OCI-LY1 (cell line): ENCODE data around the gene ARHGEF6.

Experiments
- H2AFZ ChIP-seq: fragments of 200-600 bp; sonication (generic), shearing (Covaris generic); 2 replicates; pipeline ENCODE4 v1.6.0; 2014; ENCODE audit warnings: antibody characterized with exemption, mild to moderate bottlenecking, low read length
- H3F3A ChIP-seq: fragments of 200-600 bp; sonication (generic), shearing (Covaris generic); 2 replicates; pipeline ENCODE4 v1.6.0; 2014; ENCODE audit warnings: mild to moderate bottlenecking, antibody characterized with exemption, low read length, moderate library complexity; ENCODE audit not compliant: insufficient read depth
- H3K27ac ChIP-seq: fragments of 200-600 bp; sonication (generic); 2 replicates; pipeline ENCODE4 v1.5.1; 2014; ENCODE audit warnings: low read length, mixed run types, mild to moderate bottlenecking, low read depth; ENCODE audit not compliant: poor library complexity, severe bottlenecking
- H3K27me3 ChIP-seq: fragments of 200-600 bp; sonication (generic); 2 replicates; pipeline ENCODE4 v1.6.0; 2014; ENCODE audit warnings: antibody characterized with exemption, mild to moderate bottlenecking, low read length, moderate library complexity; ENCODE audit not compliant: insufficient read depth
- H3K36me3 ChIP-seq: fragments of 200-600 bp; sonication (generic); 2 replicates; pipeline ENCODE4 v1.6.1; 2014; ENCODE audit warnings: mild to moderate bottlenecking, antibody characterized with exemption, low read length, moderate library complexity, mixed read lengths; ENCODE audit not compliant: insufficient read depth
- H3K4me1 ChIP-seq: fragments of 200-600 bp; sonication (generic); 2 replicates; pipeline ENCODE4 v1.5.1; 2014; ENCODE audit warnings: mild to moderate bottlenecking, low read length, moderate library complexity; ENCODE audit not compliant: insufficient read depth, severe bottlenecking
- H3K4me2 ChIP-seq: fragments of 200-600 bp; sonication (generic), shearing (Covaris generic); 2 replicates; pipeline ENCODE4 v1.6.1; 2014; ENCODE audit warnings: low read length
- H3K4me3 ChIP-seq: fragments of 200-600 bp; sonication (generic); 2 replicates; pipeline ENCODE4 v1.5.1; 2014; ENCODE audit warnings: low read length, low read depth, mild to moderate bottlenecking, mixed read lengths; ENCODE audit not compliant: poor library complexity, severe bottlenecking
- H3K79me2 ChIP-seq: fragments of 200-600 bp; shearing (Covaris generic); 2 replicates; pipeline ENCODE4 v1.6.1; 2016; ENCODE audit warnings: mixed run types, low read length, mixed read lengths; ENCODE audit not compliant: insufficient read depth
- H3K9ac ChIP-seq: fragments of 200-600 bp; sonication (generic), shearing (Covaris generic); 2 replicates; pipeline ENCODE4 v1.6.1; 2014; ENCODE audit warnings: mild to moderate bottlenecking, low read length, mixed read lengths
- H3K9me2 ChIP-seq: fragments of 200-600 bp; sonication (generic), shearing (Covaris generic); 2 replicates; pipeline ENCODE4 v1.6.1; 2014; ENCODE audit warnings: low read depth, mild to moderate bottlenecking, low read length, mixed read lengths
- H3K9me3 ChIP-seq: fragments of 200-600 bp; shearing (Covaris generic); 2 replicates; pipeline ENCODE4 v1.6.1; 2014; ENCODE audit warnings: low read length, mixed read lengths
- H4K20me1 ChIP-seq: fragments of 200-600 bp; sonication (generic), shearing (Covaris generic); 2 replicates; pipeline ENCODE4 v1.6.0; 2016; ENCODE audit warnings: mild to moderate bottlenecking, low read length; ENCODE audit not compliant: insufficient read depth
- CTCF ChIP-seq: fragments of 200-600 bp; sonication (generic), shearing (Covaris generic); IDR thresholded peaks from 2 replicates; pipeline ENCODE4 v1.5.1; 2017; ENCODE audit warnings: mild to moderate bottlenecking, antibody characterized with exemption, low read length, moderate library complexity, mixed read lengths
- EZH2 ChIP-seq: fragments of 200-600 bp; sonication (generic), shearing (Covaris generic); IDR thresholded peaks from 2 replicates; pipeline ENCODE4 v1.8.0; 2017; ENCODE audit warnings: borderline replicate concordance, mixed run types, mild to moderate bottlenecking, antibody characterized with exemption, low read length, moderate library complexity, mixed read lengths

The ARHGEF6 gene

GRCh38 chrX:136623396-136623795 lies 157.3 kb downstream of the ARHGEF6 start:
- no peaks in the 10 kb centered on the region for H3K79me2 ChIP-seq
- H3K27ac ChIP-seq = no peak overlapping the region
- H3K27me3 ChIP-seq = no peaks in the 10 kb centered on the region
- H3K9me2 ChIP-seq = no peaks in the 10 kb centered on the region
- H3K36me3 ChIP-seq = no peaks in the 10 kb centered on the region
- no peaks in the 10 kb centered on the region for H4K20me1 ChIP-seq
- H3F3A ChIP-seq = no peaks in the 10 kb centered on the region
- no peak overlapping the region for H3K4me3 ChIP-seq
- no peak overlapping the region for H3K9ac ChIP-seq
- H3K9me3 ChIP-seq = no peaks in the 10 kb centered on the region
- H2AFZ ChIP-seq = no peak overlapping the region
- no peaks in the 10 kb centered on the region for H3K4me1 ChIP-seq
- H3K4me2 ChIP-seq = no peak overlapping the region
- TF ChIP-seq CTCF (no peak), EZH2 (no peak)

DNA sequence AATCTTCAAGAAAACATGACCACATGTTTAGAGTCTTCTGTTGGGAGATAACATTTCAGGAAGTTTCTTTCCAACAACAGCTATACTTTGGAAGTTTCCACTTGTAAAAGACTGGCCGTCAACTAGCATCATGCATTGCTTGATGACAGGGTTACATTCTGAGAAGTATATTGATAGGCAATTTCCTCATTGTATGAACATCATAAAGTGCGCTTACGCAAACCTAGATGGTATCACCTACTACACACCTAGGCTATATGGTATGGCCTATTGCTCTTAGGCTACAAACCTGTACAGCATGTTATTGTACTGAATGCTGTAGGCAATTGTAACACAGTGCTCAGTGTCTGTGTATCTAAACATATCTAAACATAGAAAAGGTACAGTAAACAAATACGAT lies 158.2 kb downstream of the ARHGEF6 start:
- Histone ChIP-seq H3F3A (no peaks in the 10 kb centered on the region), H3K4me2 (no peak overlapping the region), H2AFZ (no peak overlapping the region), H3K4me3 (no peak overlapping the region), H3K9ac (no peak overlapping the region), H4K20me1 (no peaks in the 10 kb centered on the region), H3K27me3 (no peaks in the 10 kb centered on the region), H3K9me2 (no peaks in the 10 kb centered on the region), H3K9me3 (no peaks in the 10 kb centered on the region), H3K79me2 (no peaks in the 10 kb centered on the region), H3K36me3 (no peaks in the 10 kb centered on the region), H3K27ac (no peak overlapping the region), H3K4me1 (no peaks in the 10 kb centered on the region)
- no peak for TF ChIP-seq EZH2
- no peak for TF ChIP-seq CTCF

DNA sequence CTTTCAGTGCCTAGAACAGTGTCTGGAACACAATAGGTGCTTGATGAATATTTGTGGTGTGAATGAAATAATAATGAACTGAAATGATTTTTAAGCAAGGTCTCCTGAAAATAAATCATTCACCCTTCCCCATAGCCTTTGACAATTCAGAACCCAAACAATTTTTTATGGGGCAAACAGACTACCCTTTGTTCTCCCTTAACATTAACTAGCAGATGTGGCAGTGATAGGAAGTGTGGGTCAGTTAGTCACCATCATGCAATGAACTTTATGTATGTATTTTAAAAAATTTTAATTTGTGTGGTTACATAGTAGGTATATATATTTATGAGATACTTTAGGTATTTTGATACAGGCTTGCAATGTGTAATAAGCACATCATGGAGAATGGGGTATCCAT lies 160.0 kb downstream of the ARHGEF6 start:
- Histone ChIP-seq H3K79me2 (no peaks in the 10 kb centered on the region), H3K36me3 (no peaks in the 10 kb centered on the region), H3K27ac (no peak overlapping the region), H4K20me1 (no peaks in the 10 kb centered on the region), H3F3A (no peaks in the 10 kb centered on the region), H2AFZ (no peak overlapping the region), H3K9ac (no peak overlapping the region), H3K4me1 (no peaks in the 10 kb centered on the region), H3K9me3 (no peaks in the 10 kb centered on the region), H3K27me3 (no peaks in the 10 kb centered on the region), H3K9me2 (no peaks in the 10 kb centered on the region), H3K4me3 (no peak overlapping the region), H3K4me2 (no peak overlapping the region)
- TF ChIP-seq CTCF (no peak), EZH2 (no peak)
